Activated T-helper 9 cell treated with anti-CD3 and anti-CD28 coated beads, Interleukin-2, amount 50 U/mL, for 16 hours (primary cell): ENCODE measurements around the gene SLC2A5.

Experiments used
- DNase-seq: peaks from one replicate; pipeline ENCODE4 v3.0.0-alpha.2; 2020; ENCODE audit warnings: low read depth

The SLC2A5 gene

GRCh38 chr1:9061252-9061960, 8.0 kb downstream of the SLC2A5 start:
- DNase-seq, result no peak

DNA sequence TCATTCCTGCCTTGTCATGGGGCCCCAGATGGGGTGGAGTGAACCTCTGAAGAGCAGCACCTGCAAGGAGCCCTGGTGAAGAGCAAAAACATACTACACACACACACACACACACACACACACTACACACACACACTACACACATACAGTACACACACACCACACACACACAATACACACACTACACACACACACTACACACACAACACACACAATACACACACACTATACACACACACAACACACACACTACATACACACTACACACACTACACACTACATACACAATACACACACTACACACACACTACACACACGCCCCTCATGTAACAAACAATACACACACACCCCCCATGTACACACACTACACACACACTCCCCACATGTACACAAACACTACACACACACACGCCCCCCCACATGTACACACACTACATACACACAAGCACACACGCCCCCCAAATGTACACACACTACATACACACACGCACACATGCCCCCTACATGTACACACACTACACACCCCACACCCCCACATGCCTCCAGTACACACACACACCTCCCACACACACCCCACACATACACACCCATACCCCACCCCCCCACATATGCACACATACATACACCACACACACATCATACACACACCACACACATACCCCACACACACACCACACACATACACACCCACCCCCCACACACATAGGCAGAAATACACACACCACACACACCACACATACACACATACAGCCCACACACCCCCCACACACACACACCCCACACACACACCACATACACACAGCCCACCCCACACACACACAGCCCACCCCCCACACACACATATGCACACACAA, 9.3 kb downstream of the SLC2A5 start:
- no peak for DNase-seq

- DNase-seq, result no peak
These were observed 11.0 kb downstream of the SLC2A5 start for GRCh38 chr1:9058465-9058864.

DNA sequence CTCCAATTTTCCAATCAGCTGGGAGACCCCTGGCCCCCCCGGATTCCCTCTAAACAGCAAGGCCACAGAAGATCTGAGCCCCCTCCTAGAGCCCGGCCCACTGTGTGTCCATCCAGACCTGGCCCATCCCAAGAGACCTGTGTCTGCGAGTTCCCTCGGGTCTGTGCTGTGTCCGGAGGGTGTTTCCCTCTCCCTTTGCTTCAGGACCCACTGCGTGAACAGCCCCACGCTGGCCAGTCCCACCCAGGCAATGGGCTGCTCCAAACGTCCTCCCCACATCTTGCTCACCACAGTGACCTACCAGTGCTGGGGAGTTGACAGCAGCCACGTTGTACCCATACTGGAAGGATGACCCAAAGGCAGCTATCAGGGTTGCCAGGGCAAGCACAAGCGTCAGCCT, 11.6 kb downstream of the SLC2A5 start:
- no peak for DNase-seq

- no peak for DNase-seq
These were observed 17.0 kb downstream of the SLC2A5 start for GRCh38 chr1:9052272-9053049.

- DNase-seq, result no peak
These were observed 18.1 kb downstream of the SLC2A5 start for GRCh38 chr1:9051379-9051778.

DNA sequence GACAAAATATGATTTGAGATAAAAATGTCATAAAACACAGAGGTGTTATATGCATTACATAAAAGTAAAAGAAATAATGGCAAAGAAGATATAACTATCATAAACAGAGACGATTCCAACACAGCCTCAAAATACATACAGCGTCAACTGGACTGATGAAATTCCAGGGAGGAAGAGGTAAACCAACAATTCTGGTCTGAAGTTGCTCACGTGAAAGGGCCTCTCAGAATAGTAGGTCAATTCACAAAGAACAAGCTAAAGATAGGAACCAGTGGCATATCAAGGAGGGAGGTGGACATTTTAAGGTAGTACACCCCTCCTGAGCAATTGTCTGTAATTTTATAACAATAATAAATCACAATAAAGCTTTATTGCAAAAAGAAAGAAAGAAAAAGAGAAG, 18.6 kb downstream of the SLC2A5 start:
- no peak for DNase-seq

DNA sequence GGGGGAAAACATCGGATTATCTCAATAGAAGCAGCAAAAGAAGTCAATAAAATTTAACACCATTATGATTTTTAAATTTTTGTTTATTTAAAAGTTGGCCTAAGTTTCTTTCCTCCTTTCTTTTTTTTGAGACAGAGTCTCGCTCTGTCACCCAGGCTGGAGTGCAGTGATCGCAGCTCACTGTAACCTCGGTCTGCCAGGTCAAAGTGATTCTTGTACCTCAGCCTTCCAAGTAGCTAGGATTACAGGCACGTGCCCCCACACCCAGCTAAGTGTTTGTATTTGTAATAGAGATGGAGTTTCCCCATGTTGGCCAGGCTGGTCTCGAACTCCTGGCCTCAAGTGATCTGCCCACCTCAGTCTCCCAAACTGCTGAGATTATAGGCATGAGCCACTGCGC, 20.9 kb downstream of the SLC2A5 start:
- no peak for DNase-seq

GRCh38 chr1:9047019-9047418, 22.4 kb downstream of the SLC2A5 start:
- no peak for DNase-seq

DNA sequence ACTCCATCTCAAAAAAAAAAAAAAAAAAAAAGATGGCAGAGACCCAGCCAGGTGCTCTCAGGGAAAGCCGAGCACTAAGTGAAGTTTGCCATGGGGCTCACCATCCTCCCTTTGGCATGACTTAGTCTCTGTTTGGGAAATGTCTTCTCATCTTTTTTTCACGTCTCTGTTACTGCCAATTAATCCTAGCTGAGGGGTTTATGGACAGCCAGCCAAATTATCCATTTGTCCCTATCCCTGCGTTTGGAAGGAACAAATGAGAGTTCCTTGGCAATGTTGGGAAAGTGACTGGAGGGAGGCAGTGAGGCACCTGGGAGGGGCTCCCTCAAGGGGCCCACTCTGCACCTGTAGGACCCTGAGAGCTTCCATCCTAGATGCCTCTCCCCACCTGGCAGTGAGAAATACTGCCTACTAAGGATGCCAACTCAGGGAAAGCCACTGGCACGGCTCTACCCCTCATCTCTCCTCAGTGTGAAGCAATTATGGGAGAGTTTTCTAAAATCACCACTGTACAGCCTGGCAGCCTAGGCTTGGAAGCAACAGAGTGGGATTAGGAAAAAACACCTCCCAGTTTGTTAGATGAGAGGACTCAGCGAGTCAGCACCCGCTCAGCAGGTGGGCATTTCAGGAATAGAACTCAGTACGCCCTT, 23.4 kb downstream of the SLC2A5 start:
- DNase-seq, result no peak

GRCh38 chr1:9044236-9044635, 25.2 kb downstream of the SLC2A5 start:
- DNase-seq, result no peak

DNA sequence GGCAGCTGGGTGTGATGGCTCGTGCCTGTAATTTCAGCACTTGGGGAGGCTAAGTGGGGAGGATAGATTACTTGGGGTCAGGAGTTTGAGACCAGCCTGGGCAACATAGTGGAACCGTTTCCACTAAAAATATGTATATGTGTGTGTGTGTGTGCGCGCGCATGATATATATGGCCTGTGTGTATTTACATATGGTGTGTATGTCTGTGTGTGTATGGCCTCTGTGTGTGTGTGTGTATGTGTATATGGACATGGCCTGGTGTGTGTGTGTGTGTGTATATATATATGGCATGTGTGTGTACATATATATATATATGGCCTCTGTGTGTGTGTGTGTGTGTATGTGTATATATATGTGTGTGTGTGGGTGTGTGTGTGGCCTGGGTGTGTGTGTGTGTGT, 27.2 kb downstream of the SLC2A5 start:
- no peak for DNase-seq

DNA sequence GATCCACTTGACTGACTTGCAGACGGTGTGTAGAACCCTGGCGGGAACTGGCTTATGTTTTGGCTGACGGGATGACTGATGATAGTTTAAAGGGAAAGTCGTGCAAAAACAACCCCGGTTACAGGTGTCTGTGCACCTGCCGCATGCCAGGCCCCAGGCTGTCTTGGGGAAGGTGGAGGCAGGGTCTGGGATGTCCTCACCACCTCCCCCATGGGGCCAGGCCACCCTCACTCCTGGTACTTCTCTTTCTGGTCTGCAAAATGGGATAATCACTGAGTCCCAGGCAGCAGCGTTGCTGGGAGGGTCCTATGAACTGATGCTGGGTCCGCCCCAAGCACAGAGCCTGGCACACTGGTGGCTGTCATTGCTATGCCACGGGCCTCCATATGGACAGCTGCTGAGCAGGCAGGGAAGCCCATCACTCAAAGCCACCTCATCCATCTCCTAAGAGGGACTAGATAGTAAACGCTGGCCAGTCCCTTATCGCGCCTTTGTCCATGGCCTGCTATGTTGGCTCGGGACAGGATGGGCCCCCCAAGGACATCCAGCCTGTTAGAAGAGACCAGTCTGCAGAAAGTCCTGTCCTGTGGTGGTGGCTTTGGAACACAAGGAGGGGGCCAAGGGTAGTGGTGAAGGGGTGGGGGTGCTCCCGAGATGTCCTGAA, 28.2 kb downstream of the SLC2A5 start:
- no peak for DNase-seq

DNA sequence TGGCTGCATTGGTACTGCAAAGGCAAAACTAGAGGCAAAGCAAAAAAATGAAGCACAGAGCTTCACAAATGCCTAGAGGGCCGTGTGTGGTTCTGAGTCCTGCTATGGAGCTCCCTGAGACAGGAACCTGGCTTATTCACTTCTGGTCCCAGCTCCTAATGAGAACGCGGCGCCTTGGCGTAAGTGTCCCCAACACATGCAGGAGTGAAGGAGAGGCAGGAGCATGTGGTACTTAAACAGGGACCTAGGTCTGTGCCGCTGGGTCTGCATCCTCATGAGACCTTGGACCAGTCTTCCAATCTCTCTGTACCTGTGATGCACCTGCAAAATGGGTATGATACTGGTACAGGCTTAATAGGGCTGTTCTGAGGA, 28.8 kb downstream of the SLC2A5 start:
- no peak for DNase-seq

GRCh38 chr1:9039761-9040658, 29.4 kb downstream of the SLC2A5 start:
- no peak for DNase-seq

DNA sequence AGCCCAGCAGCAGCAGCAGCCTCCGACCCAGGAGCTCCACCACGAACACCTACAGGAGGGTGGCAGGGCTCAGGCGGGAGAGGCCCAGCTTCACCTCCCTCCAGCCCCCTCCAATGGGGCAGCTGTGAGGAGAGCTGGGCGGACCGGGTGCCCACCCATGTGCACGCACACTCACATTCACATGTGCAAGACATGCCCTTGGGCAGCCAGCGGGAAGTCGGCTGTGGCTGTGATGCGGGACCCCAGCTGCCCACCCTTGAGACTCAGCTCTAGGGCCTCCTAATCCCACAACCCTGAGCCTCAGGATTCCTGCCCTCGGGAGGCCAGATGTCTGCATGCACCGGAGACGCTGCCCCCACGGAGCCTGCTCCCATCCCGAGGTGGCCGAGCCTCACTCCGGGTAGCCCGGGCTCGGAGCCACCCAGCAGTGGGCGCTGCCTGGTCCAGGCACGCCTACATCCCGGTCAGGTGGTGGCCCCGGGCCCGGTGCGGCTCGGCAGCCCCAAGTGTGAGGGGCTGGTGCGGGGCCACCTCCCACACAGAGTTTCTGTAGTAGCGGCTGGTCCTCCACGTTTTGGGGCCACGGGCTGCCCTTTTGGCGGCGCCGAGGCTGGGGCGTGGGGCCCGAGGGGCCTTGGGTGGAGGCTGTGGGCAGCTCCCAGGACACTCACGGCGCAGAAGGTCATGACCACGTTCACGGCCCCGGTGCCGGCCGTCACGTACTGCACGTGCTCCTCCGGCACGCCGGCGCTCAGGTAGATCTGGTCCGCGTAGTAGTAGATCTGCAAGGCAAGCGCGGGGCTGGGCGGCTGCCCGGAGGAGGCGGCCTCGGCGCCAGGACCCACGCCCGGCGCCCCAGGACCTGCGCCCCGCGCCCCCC, 30.3 kb downstream of the SLC2A5 start:
- DNase-seq, result no peak

- no peak for DNase-seq
These were observed 31.1 kb downstream of the SLC2A5 start for GRCh38 chr1:9038338-9038650.

GRCh38 chr1:9037476-9038337, 31.7 kb downstream of the SLC2A5 start:
- no peak for DNase-seq

DNA sequence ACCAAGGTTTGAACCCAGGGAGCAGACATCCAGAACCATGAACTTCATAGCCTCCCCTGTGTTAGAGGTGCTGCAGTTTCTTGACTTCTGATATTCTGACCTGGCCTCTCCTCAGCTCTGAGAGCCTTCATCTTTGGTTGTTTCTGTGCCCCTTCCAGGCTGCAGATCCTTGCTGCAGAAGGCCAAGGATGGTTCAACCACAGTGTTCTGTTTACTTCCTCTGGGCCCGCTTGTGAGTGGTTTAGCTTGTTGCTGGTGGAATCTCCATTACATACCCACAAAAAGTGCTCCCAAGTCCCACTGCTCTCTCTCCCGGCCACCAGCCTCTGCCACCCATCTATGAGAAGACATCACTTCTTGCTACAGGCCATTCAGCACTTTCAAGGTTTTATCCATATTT, 34.2 kb downstream of the SLC2A5 start:
- DNase-seq, result no peak
